ENCODE measurements around the gene TBC1D16.

Gene TBC1D16

GRCh38 chr17:79916991-79917901, 118.4 kb downstream of the TBC1D16 start:
- TF ChIP-seq CTCF (conservative IDR thresholded peaks at IDR 0.05; ENCODE audit: low read depth, low read length), result no peak

GRCh38 chr17:79916506-79916905, 119.2 kb downstream of the TBC1D16 start:
- no peak overlapping the region for H3K4me3 ChIP-seq (ENCODE audit: low read length)
- DNase-seq (ENCODE audit: low read depth), result no peak
- TF ChIP-seq CTCF (conservative IDR thresholded peaks at IDR 0.05; ENCODE audit: low read depth, low read length), result no peak

More at GRCh38 chr17:79916991-79917901, 118.4 kb downstream of the TBC1D16 start:
- no peak for DNase-seq (ENCODE audit: low read depth)
- no peak overlapping the region for H3K4me3 ChIP-seq (ENCODE audit: low read length)

- peak; percentile 21 for TF ChIP-seq CTCF (conservative IDR thresholded peaks at IDR 0.05; ENCODE audit: low read depth, low read length)
- no peak for DNase-seq (ENCODE audit: low read depth)
- no peak overlapping the region for H3K4me3 ChIP-seq (ENCODE audit: low read length)
Observed at GRCh38 chr17:79915850-79916430, 119.7 kb downstream of the TBC1D16 start.

- TF ChIP-seq CTCF (conservative IDR thresholded peaks at IDR 0.05; ENCODE audit: low read depth, low read length), result no peak
- no peak overlapping the region for H3K4me3 ChIP-seq (ENCODE audit: low read length)
- no peak for DNase-seq (ENCODE audit: low read depth)
Observed at GRCh38 chr17:79914813-79915740, 120.6 kb downstream of the TBC1D16 start.

GRCh38 chr17:79913896-79914812, 121.5 kb downstream of the TBC1D16 start:
- no peak for DNase-seq (ENCODE audit: low read depth)
- no peak for TF ChIP-seq CTCF (conservative IDR thresholded peaks at IDR 0.05; ENCODE audit: low read depth, low read length)
- H3K4me3 ChIP-seq (ENCODE audit: low read length), result no peak overlapping the region

- TF ChIP-seq CTCF (conservative IDR thresholded peaks at IDR 0.05; ENCODE audit: low read depth, low read length), result no peak
- no peak overlapping the region for H3K4me3 ChIP-seq (ENCODE audit: low read length)
- no peak for DNase-seq (ENCODE audit: low read depth)
Observed at GRCh38 chr17:79913451-79913850, 122.2 kb downstream of the TBC1D16 start.

All from retinal pigment epithelial cell (primary cell).